DMS79 (cell line): Measurements from ENCODE around the gene ENTPD1.
"Not testable (repeated sequence)": the region's sequence is repeated elsewhere in the genome, so short reads cannot be mapped to it uniquely, and the experiment has no call there.

Experiments used
- DNase-seq: peaks from one replicate; lab custom pipeline; 2025; lab: John Stamatoyannopoulos, UW

ENTPD1 gene

DNA sequence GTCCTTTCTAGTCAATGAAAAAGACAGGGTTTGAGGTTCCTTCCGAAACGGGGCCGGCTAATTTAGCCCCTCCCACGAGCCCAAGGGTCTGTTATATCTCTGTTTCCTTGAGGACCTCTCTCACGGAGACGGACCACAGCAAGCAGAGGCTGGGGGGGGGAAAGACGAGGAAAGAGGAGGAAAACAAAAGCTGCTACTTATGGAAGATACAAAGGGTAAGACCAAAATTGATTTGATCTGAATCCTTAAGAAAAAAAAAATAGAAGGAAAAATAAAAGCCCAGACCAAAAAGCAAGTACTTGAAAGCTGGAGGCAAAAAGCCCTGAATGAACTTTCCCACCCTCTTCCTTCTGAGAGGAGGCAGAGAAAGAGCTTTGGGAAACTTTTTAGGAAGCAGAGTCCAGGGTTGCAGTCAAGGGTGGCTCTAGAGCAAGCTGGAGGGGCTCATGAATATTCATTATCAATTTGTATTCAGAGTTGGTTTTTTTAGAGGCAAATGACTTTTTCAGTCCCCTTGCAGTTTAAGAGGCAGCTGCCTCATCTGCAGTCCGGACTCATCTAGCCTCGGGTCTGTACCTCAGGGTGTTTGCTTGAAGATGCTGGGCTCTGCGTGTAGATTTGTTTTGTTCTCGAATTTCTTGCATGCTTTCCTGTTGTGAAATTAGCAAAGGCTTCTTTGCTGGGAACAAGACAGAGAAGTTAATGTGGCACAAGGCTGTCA, at the start of gene ENTPD1:
TSS of gene ENTPD1 (plus strand) at position 123 of the 721 bp plus-strand sequence. CDS start at position 200, 77 bp downstream.
- no peak for DNase-seq

GRCh38 chr10:95706573-95706972, 49.4 kb upstream of the ENTPD1 start:
- DNase-seq = no peak

DNA sequence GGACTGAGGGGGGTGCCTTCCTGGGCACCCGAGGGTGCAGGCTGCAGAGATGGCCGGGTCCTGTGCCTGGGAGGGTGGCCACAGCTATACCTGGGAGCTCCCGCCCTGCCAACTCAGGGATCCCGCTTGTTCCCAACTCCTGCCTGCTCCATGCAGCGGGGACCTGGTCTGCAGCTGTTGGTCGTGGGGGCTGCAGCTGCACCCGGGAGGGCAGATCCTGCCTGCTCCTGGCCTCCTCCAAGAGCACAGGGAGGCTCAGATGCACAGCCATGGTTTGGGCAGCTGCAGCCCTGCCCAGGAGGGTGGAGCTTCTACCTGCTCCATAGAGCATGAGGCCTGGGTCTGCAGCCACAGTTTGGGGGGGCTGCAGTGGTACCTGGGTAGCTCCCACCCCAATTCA, 49.0 kb upstream of the ENTPD1 start:
- no peak for DNase-seq

DNA sequence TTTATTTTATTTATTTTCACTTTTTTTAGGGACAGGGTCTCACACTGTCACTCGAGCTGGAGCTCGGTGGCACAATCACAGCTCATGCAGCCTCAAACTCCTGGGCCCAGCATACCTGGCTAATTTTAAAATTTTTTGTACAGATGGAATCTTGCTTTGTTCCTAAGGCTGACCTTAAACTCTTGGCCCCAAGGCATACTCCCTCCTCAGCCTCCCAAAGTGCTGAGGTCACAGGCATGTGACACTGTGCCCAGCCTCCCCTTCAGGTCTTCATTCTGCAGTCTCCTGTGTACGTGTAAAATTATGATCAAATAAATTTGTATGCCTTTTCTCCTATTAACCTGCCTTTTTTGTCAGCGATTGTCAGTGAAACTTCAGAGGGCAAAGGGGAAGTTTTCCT, 44.5 kb upstream of the ENTPD1 start:
- DNase-seq = no peak

DNA sequence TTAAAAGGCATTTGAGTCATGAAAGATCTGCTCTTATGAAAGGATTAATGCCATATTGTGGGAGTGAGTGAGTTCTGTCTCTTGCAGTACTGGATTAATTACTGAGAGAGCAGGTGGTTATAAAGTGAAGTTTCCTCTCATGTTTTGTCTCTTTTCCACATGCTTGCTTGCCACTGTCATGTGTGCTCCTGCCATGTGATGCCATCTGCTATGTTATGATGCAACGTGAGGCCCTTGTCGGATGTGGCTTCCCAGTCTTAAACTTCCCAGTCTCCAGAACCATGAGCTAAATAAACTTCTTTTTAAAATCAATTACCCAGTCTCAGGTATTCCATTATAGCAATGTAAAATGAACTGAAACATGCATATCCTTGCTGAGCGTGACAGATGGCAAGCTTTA, 39.5 kb upstream of the ENTPD1 start:
- no peak for DNase-seq

GRCh38 chr10:95716866-95717265, 39.1 kb upstream of the ENTPD1 start:
- no peak for DNase-seq

- not testable (repeated sequence) for DNase-seq
Measured at GRCh38 chr10:95720745-95721144, 35.2 kb upstream of the ENTPD1 start.

GRCh38 chr10:95722496-95722895, 33.5 kb upstream of the ENTPD1 start:
- DNase-seq = not testable (repeated sequence)

DNA sequence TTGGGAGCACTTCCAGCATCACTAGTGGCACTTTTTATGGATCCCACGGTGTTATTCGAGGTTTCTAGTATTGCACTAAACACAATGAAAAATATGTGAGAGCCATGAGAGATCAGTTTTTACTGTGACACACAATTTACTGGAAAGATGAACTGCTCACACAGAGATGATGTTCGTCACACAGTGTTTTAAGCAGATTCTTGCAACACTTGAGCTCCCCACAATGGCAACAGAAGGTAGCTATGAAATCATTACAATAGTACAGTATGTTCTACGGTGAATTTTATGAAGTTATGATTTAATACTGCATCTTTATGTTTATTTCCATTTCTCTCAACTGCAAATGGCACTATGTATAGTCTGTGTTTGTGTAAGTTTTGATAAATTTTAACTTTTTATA, 27.4 kb upstream of the ENTPD1 start:
- no peak for DNase-seq

DNA sequence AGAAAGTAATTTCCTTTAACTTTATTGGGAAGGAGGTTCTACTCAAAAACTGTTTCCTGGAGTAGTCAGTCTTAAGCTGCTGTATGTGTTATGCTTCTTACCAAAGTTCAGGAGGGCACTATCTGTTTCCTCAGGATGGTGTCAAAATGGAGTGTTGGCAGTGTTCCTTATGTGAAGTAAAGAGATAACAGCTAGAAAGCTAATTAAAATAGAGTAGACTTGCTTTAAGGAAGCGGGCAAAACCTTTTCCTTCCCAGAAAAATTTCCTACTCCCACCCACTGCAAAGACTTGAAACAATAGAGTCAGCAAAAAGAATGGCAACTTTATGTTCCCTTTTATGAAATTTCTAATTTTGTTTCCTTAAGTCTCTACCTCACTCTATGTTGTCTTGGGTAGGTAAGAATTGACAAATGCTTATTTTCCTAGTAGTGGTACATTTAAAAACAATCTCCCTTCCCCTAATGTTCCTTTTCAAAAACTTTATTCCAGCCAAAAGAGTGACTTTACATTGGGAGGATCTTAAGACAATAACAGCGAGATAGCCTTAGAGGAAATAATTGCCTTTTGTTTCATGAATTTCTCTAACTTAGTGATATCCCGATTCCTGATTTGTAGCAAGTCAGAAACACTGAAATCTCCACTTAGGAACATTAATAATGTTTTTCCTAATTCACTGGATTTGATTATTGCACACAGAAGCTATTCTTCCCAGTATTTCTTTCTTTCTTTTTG, 26.5 kb upstream of the ENTPD1 start:
- DNase-seq = no peak

GRCh38 chr10:95730233-95730632, 25.7 kb upstream of the ENTPD1 start:
- no peak for DNase-seq

DNA sequence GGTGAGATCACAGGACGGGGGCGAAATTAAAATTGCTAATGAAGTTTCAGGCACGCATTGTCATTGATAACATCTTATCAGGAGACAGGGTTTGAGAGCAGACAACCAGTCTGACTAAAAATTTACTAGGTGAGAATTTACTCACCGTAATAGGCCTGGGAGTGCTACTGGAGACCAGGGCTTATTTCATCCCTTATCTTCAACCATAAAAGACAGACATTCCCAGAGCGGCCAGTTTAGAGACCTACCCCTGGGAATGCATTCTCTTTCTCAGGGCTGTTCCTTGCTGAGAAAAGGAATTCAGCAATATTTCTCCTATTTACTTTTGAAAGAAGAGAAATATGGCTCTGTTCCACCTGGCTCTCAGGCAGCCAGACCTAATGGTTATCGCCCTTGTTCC, 23.1 kb upstream of the ENTPD1 start:
- not testable (repeated sequence) for DNase-seq

DNA sequence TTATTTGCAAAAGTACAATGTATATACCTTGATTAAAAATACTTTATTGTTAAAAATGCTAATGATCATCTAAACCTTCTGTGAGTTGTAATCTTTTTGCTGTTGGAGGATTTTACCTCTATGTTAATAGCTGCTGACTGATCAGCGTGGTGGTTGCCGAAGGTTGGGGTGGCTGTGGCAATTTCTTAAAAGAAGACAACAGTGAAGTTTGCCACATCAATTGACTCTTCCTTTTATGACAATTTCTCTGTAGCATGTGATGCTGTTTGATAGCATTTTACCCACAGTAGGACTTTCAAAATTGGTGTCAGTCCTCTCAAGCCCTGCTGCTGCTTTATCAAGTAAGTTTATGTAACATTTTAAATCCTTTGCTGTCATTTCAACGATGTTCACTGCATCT, 16.9 kb upstream of the ENTPD1 start:
- no peak for DNase-seq

DNA sequence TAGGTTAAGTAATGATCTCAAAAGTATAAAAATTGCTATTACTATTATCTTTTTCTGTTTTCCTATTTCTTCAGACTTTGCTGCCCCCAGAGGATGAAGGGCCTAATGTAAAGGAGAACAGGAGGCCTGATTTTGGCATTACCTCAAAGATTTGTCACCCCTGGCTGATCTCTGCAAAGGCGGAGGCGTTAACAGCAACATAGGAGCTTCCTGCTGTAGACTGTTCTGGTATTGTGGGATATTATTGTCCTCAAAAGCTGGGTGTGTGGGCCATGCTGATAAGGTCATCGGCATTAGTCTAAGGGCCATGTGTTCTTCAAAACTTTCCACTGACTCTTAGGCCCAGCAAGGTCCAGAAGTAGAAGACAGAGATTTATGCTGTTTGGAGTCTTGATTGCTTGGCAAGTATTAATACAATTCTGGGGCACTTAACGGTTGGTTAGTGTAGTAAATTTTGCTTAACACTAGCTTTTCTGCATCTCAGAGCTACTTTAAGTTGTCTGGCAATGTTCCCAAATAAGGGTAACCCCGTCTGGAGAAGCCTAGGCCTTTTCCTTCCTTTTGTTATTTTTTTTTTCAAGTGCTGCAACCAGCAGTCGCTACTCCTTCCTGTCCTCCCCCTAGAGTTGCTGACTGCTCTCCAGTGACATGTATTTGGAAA, 14.0 kb upstream of the ENTPD1 start:
- DNase-seq = no peak

DNA sequence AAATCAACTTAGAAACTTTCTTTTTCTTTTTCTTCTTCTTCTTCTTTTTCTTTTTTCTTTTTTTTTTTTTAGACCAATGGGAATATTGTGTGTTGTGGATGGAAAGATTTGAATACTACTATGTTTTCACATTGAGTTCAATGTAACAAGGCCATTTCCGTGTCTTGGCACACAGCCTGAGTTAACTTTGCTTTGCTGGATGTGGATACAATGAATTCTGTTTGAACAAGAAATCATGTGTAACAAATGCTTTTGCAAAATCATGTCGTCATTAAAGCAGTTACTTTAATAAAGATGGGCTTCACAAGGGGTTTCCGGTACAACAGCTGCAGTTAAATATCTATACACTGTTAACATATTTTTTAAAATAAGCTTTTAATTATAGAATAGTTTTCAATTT, 13.5 kb upstream of the ENTPD1 start:
- DNase-seq = no peak

- DNase-seq = no peak
Measured at GRCh38 chr10:95742962-95743535, 12.9 kb upstream of the ENTPD1 start.

GRCh38 chr10:95745501-95745900, 10.5 kb upstream of the ENTPD1 start:
- no peak for DNase-seq

DNA sequence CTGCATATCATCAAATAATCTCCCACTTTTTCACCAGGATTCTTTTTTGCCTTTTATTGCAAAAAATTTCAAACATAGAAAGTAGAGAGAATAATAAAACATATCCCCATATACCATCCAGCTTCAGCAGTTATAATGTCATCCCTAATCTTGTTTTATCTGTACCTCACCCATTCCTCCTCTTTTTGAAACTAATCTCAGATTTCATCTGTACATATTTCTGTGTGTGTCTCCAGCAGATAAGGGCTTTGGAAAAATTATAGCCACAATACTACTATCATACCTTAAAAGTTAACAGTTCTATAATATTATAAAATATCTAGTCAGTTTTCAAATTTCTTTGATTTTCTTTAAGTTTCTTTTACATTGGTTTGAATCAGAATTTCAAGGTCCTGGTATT, 7.6 kb upstream of the ENTPD1 start:
- DNase-seq = no peak

GRCh38 chr10:95755511-95756004, 405 bp upstream of the ENTPD1 start:
- no peak for DNase-seq

GRCh38 chr10:95756809-95757684, 1.1 kb downstream of the ENTPD1 start:
- DNase-seq = no peak

- no peak for DNase-seq
Measured at GRCh38 chr10:95758351-95759025, 2.5 kb downstream of the ENTPD1 start.
